C4-2B (cell line): ENCODE data around the gene RHEB.

Experiments
- ZFX ChIP-seq: fragments of 450-650 bp; IDR thresholded peaks from 2 replicates; pipeline ENCODE4 v1.6.1; 2017
- TF ChIP-seq, protein P1 (sequence below): fragments of 450-650 bp; conservative IDR thresholded peaks from 2 replicates; pipeline ENCODE4 v1.5.1; 2017; ENCODE audit warnings: mild to moderate bottlenecking

GRCh38 chr7:151435103-151435916, 84.4 kb downstream of the RHEB start:
- TF ChIP-seq, protein P1, sequence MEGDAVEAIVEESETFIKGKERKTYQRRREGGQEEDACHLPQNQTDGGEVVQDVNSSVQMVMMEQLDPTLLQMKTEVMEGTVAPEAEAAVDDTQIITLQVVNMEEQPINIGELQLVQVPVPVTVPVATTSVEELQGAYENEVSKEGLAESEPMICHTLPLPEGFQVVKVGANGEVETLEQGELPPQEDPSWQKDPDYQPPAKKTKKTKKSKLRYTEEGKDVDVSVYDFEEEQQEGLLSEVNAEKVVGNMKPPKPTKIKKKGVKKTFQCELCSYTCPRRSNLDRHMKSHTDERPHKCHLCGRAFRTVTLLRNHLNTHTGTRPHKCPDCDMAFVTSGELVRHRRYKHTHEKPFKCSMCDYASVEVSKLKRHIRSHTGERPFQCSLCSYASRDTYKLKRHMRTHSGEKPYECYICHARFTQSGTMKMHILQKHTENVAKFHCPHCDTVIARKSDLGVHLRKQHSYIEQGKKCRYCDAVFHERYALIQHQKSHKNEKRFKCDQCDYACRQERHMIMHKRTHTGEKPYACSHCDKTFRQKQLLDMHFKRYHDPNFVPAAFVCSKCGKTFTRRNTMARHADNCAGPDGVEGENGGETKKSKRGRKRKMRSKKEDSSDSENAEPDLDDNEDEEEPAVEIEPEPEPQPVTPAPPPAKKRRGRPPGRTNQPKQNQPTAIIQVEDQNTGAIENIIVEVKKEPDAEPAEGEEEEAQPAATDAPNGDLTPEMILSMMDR = no peak
- no peak for TF ChIP-seq ZFX
